Thyroid gland (tissue), 4 donors: ENCODE data around the gene CYP4F2. TPM values are rescaled to one million over a fixed set of nuclear protein-coding genes. Genes with fewer than 3 reads are reported as not detected.
"Not testable (repeated sequence)": the region's sequence is repeated elsewhere in the genome, so short reads cannot be mapped to it uniquely, and the experiment has no call there.

Experiments used
- DNase-seq, 2 donors: peaks; one replicate each; pipeline ENCODE4 v3.0.0-alpha.2; 2019
- H3K27ac ChIP-seq, 3 donors: fragments of 200-600 bp; sonication (generic); 1 replicate in 2 of 3; 2 replicates in 1 of 3; pipeline ENCODE4 v1.5.1; 2016 to 2019; ENCODE audit warnings: mild to moderate bottlenecking in 1 of 3, moderate library complexity in 1 of 3
- H3K27me3 ChIP-seq: fragments of 200-600 bp; sonication (generic); one replicate; pipeline ENCODE4 v1.5.1; 2019
- H3K36me3 ChIP-seq, 2 donors: fragments of 200-600 bp; sonication (generic); one replicate each; pipeline ENCODE4 v1.5.1; 2016 to 2019
- H3K4me1 ChIP-seq, 2 donors: fragments of 200-600 bp; sonication (generic); one replicate each; pipeline ENCODE4 v1.5.1; 2017 to 2019
- H3K4me3 ChIP-seq, 3 donors: fragments of 200-600 bp; sonication (generic); replicated peaks in 1 of 3; 1 replicate in 2 of 3; 2 replicates in 1 of 3; pipeline ENCODE4 v1.5.1; 2016; ENCODE audit warnings: mild to moderate bottlenecking in 1 of 3
- H3K9me3 ChIP-seq: fragments of 200-600 bp; sonication (generic); one replicate; pipeline ENCODE4 v1.5.1; 2017
- POLR2A ChIP-seq, 2 donors: fragments of 450-650 bp; IDR thresholded peaks; one replicate each; pipeline ENCODE4 v1.6.1; 2017; ENCODE audit warnings: antibody characterized with exemption in 2 of 2, mild to moderate bottlenecking in 2 of 2, moderate library complexity in 1 of 2
- WGBS, 2 donors: methylation state at CpG; one replicate each; pipeline ENCODE4 v1.1.5; 2017; 5-methylcytosine and 5-hydroxymethylcytosine counted together
- intact Hi-C: fragments of 100-400 bp; cut with DNase I; formaldehyde crosslinking; loops from one replicate; pipeline ENCODE4 v1.15.1; 2023
- total RNA-seq, 4 donors: library from RNA; depleted of rRNA; stranded (reverse); fragments of >200 nt; gene quantifications; one replicate each; pipeline ENCODE4 v1.2.3, GENCODE V29; 2016
- TF ChIP-seq, protein P1 (sequence below), 6 experiments: fragments of 200-600 bp in 3 of 6; fragments of 450-650 bp in 3 of 6; sonication (generic) in 3 of 6; IDR thresholded peaks; one replicate each; pipeline ENCODE4 v1.5.1; 2016 to 2019; ENCODE audit warnings: antibody characterized with exemption in 6 of 6, mild to moderate bottlenecking in 2 of 6, inconsistent platforms in 1 of 6, moderate library complexity in 1 of 6

The CYP4F2 gene
- total RNA-seq, 4 donors from 2014 or later = not detected

DNA sequence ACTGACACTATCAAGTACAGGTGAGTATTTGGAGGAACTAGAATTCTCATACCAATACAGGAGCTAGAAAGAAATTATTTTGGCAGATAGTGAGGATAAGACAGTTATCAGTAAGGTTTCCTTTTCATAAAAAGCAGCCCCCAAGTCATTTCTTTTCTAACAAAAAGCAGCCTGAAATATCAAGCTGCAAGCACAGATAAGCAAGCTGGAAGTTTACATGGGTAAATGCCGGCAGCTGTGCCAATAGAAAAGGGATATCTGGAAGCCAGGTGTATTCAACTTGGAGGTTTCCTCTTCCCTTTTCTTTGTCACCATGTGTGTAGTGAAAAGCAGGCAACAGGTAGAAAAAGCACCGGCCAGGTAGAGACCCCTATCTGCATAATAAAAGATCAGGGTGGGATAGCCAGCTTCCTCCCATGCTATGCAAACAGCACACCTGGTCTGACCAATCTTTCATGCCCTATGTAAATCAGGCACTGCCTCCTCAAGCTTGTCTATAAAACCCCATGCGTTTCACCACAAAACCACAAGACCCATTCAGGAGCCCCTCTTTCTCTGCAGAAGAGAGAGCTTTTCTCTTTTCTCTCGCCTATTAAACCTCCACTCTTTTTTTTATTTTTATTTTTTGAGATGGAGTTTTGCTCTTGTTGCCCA is 22.9 kb downstream of the CYP4F2 start:
- 54 to 60% methylated on average over 4 of the region's 4 CpGs for WGBS, 2 donors
- TF ChIP-seq, protein P1, sequence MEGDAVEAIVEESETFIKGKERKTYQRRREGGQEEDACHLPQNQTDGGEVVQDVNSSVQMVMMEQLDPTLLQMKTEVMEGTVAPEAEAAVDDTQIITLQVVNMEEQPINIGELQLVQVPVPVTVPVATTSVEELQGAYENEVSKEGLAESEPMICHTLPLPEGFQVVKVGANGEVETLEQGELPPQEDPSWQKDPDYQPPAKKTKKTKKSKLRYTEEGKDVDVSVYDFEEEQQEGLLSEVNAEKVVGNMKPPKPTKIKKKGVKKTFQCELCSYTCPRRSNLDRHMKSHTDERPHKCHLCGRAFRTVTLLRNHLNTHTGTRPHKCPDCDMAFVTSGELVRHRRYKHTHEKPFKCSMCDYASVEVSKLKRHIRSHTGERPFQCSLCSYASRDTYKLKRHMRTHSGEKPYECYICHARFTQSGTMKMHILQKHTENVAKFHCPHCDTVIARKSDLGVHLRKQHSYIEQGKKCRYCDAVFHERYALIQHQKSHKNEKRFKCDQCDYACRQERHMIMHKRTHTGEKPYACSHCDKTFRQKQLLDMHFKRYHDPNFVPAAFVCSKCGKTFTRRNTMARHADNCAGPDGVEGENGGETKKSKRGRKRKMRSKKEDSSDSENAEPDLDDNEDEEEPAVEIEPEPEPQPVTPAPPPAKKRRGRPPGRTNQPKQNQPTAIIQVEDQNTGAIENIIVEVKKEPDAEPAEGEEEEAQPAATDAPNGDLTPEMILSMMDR (IDR thresholded peaks at IDR 0.05) = no peak
- no peak for TF ChIP-seq POLR2A (IDR thresholded peaks at IDR 0.05)
- no peaks in the 10 kb centered on the region for H3K27me3 ChIP-seq

DNA sequence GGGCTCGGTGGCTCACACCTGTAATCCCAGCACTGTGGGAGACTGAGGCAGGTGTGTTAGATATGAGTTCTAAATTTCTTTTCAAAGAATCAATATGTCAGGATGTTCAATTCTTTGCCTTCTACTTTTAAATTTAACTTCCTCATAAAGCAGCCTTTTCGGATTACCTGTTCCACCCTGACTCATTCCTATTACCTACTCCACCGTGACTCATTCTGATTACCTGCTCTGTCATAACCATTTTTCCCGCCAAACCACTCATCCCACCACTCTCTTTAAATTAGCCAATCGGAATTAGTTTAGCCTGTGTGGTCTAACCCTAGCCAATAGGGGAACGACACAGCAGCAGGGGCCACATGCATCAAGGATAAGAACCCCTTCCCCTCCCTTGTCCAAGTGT is 24.1 kb downstream of the CYP4F2 start:
- H3K36me3 ChIP-seq, H3K4me3 ChIP-seq, H3K4me1 ChIP-seq, H3K27me3 ChIP-seq, DNase-seq, H3K9me3 ChIP-seq, intact Hi-C loops, H3K27ac ChIP-seq: not testable (repeated sequence)
- WGBS, 2 donors = 86 to 88% methylated on average over 6 of the region's 6 CpGs

More for the DNA sequence above, 22.9 kb downstream of the CYP4F2 start:
- H3K27ac ChIP-seq = no peak overlapping the region
- intact Hi-C loops = no loop called here
- DNase-seq = no peak
- no peaks in the 10 kb centered on the region for H3K9me3 ChIP-seq
- H3K4me1 ChIP-seq = no peaks in the 10 kb centered on the region
- no peaks in the 10 kb centered on the region for H3K36me3 ChIP-seq
- H3K4me3 ChIP-seq = no peak overlapping the region

DNA sequence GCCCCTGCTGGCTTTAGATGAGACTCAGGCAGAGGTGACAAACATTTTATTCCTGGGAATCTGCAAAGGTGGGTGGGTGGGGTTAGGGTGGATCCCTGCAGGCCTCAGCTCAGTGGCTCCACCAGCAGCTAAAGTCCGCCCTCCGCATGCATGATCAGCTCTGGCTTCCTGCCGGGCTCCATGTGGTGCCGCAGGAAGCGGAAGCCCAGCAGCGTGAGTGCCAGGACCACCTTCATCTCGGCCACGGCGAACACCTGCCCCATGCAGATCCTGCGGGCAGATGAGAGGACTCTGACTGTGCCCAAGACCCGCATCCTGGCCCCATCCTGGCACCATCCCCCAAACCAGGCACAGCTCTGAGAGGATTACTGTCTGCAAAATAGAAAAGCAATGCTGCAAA is 26.3 kb downstream of the CYP4F2 start:
- H3K9me3 ChIP-seq = no peaks in the 10 kb centered on the region
- H3K4me1 ChIP-seq = no peaks in the 10 kb centered on the region
- no peak overlapping the region for H3K4me3 ChIP-seq
- WGBS, 2 donors = 13% methylated on average over 9 to 11 of the region's 11 CpGs
- H3K27ac ChIP-seq = no peak overlapping the region
- intact Hi-C loops = no loop called here
- TF ChIP-seq POLR2A (IDR thresholded peaks at IDR 0.05) = no peak
- TF ChIP-seq, protein P1 (IDR thresholded peaks at IDR 0.05) = no peak
- DNase-seq = no peak
- no peaks in the 10 kb centered on the region for H3K36me3 ChIP-seq
- H3K27me3 ChIP-seq = no peaks in the 10 kb centered on the region

DNA sequence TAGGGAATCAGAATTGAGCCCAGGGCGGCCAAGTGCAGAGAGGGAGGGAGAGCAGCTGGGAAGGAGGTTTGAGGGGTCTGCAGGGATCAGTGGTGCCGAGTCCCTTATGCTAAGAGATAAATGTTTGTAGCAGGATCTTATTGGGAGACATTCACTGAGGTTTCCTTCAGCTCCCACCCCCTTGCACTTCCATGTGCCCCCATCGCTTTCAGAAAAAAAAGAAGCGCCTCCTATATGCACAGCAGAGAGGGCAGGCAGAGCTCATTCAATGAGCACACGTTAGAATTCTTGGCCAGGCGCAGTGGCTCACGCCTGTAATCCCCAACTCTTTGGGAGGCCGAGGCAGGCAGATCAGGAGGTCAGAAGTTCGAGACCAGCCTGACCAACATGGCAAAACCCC is 28.0 kb downstream of the CYP4F2 start:
- Histone ChIP-seq H3K27me3 (no peaks in the 10 kb centered on the region), H3K36me3 (no peaks in the 10 kb centered on the region), H3K27ac (no peak overlapping the region), H3K4me1 (no peaks in the 10 kb centered on the region), H3K9me3 (no peaks in the 10 kb centered on the region), H3K4me3 (no peak overlapping the region)
- 60 to 61% methylated on average over 9 of the region's 9 CpGs for WGBS, 2 donors
- intact Hi-C loops = no loop called here
- TF ChIP-seq POLR2A (IDR thresholded peaks at IDR 0.05) = no peak
- TF ChIP-seq, protein P1 (IDR thresholded peaks at IDR 0.05) = no peak
- no peak for DNase-seq

DNA sequence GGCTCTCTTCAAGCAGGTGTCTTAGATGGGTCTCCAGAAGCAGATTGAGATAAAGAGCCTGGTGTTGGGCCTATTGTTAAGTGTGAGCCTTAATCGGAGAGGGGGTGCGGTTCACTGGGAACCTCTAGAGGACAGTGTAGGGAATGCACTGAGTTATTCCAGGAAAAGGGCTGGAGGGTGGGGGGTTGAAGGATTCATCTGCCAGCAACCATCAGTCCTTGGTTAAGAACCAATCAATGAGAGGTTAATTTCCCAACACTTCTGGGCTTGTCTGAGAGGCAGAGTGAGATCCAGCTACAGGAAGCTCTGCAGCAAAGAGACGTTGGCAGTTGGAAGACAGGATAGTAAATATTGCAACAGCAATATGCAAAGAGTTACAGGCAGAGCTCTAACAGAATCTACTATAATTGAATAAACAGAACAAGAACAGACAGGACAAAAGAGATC is 28.7 kb downstream of the CYP4F2 start:
- 0% methylated on average over 3 of the region's 3 CpGs for WGBS, 2 donors
- intact Hi-C loops = no loop called here
- H3K4me3 ChIP-seq = no peak overlapping the region
- no peak overlapping the region for H3K27ac ChIP-seq
- no peaks in the 10 kb centered on the region for H3K4me1 ChIP-seq
- peak; percentile 2 to 12 for DNase-seq
- no peaks in the 10 kb centered on the region for H3K36me3 ChIP-seq
- no peaks in the 10 kb centered on the region for H3K9me3 ChIP-seq
- TF ChIP-seq POLR2A (IDR thresholded peaks at IDR 0.05) = no peak
- TF ChIP-seq, protein P1 (IDR thresholded peaks at IDR 0.05) = peak in 3 of 6 experiments; percentile 29 to 45 (median 38)
- no peaks in the 10 kb centered on the region for H3K27me3 ChIP-seq
